MV-4-11 (cell line): Measurements from ENCODE around the gene TSPAN31.
"Not testable (repeated sequence)": the region's sequence is repeated elsewhere in the genome, so short reads cannot be mapped to it uniquely, and the experiment has no call there.

ENCODE experiments used
- DNase-seq: peaks from one replicate; lab custom pipeline; 2025; lab: John Stamatoyannopoulos, UW

TSPAN31 gene

GRCh38 chr12:57767305-57767698 is 22.5 kb downstream of the TSPAN31 start:
- no peak for DNase-seq

- DNase-seq: no peak
Measured at GRCh38 chr12:57767876-57768275, 23.0 kb downstream of the TSPAN31 start.

- DNase-seq: no peak
Measured at GRCh38 chr12:57769594-57769993, 24.8 kb downstream of the TSPAN31 start.

GRCh38 chr12:57770734-57771133 is 25.9 kb downstream of the TSPAN31 start:
- no peak for DNase-seq

- peak; percentile 91 for DNase-seq
Measured at GRCh38 chr12:57771236-57771872, 26.5 kb downstream of the TSPAN31 start.

- peak; percentile 96 for DNase-seq
Measured at GRCh38 chr12:57771873-57772428, 27.1 kb downstream of the TSPAN31 start, which contains the start of gene METTL1. Gene METTL1 (minus strand): TSS chr12:57772105. CDS start chr12:57772083, 22 bp downstream.

GRCh38 chr12:57772429-57773322 is 27.8 kb downstream of the TSPAN31 start, which contains the start of gene EEF1AKMT3:
Gene EEF1AKMT3 (plus strand): TSS chr12:57772614. CDS start chr12:57772725, 111 bp downstream.
- peak; percentile 65 for DNase-seq

- not testable (repeated sequence) for DNase-seq
Measured at GRCh38 chr12:57774634-57775033, 29.8 kb downstream of the TSPAN31 start.

GRCh38 chr12:57775044-57775443 is 30.2 kb downstream of the TSPAN31 start:
- DNase-seq: no peak

- peak; percentile 87 for DNase-seq
Measured at GRCh38 chr12:57775563-57776246, 30.9 kb downstream of the TSPAN31 start.

- DNase-seq: no peak
Measured at GRCh38 chr12:57776247-57776587, 31.4 kb downstream of the TSPAN31 start.

GRCh38 chr12:57777367-57777766 is 32.5 kb downstream of the TSPAN31 start:
- DNase-seq: no peak

- DNase-seq: no peak
Measured at GRCh38 chr12:57777911-57778310, 33.1 kb downstream of the TSPAN31 start.

GRCh38 chr12:57779736-57780135 is 34.9 kb downstream of the TSPAN31 start:
- DNase-seq: no peak

- DNase-seq: no peak
Measured at GRCh38 chr12:57780284-57780897, 35.6 kb downstream of the TSPAN31 start.

- peak; percentile 83 for DNase-seq
Measured at GRCh38 chr12:57781244-57781643, 36.4 kb downstream of the TSPAN31 start.

- DNase-seq: peak; percentile 58
Measured at GRCh38 chr12:57781801-57782200, 37.0 kb downstream of the TSPAN31 start.

- DNase-seq: no peak
Measured at GRCh38 chr12:57782243-57782607, 37.4 kb downstream of the TSPAN31 start.

GRCh38 chr12:57782608-57783465 is 38.0 kb downstream of the TSPAN31 start, which contains the start of gene TSFM:
Gene TSFM (plus strand): TSS chr12:57782787. CDS start chr12:57782802, 15 bp downstream.
- DNase-seq: peak; percentile 90

GRCh38 chr12:57783466-57783801 is 38.6 kb downstream of the TSPAN31 start:
- no peak for DNase-seq

GRCh38 chr12:57783861-57784260 is 39.0 kb downstream of the TSPAN31 start:
- DNase-seq: no peak
